ENCODE results near the gene RNASE2. TPM values are rescaled to one million over a fixed set of nuclear protein-coding genes. Genes with fewer than 3 reads are reported as not detected.
"Not testable (repeated sequence)": the region's sequence is repeated elsewhere in the genome, so short reads cannot be mapped to it uniquely, and the experiment has no call there.

The RNASE2 gene
- total RNA-seq (2022), result not detected in 2 replicates
- Bru-seq, nascent RNA, result not detected
- not detected for BruChase-seq, experiment 1, labeled RNA remaining after a 2-hour chase
- not detected for BruChase-seq, experiment 2, labeled RNA remaining after a 6-hour chase
- long read RNA-seq, result 0 reads

- POLR2A ChIA-PET; H3K27me3 ChIP-seq (replicated peaks; ENCODE audit: control insufficient read depth, insufficient read depth, low read length); CTCF ChIA-PET; DNase-seq; H3K4me3 ChIP-seq (ENCODE audit: low read depth, low read length); H3K36me3 ChIP-seq (ENCODE audit: control insufficient read depth, insufficient read depth, low read length); H3K27ac Mint-ChIP-seq (ENCODE audit: unreplicated experiment); BruUV-seq (replicated peaks); H3K4me1 Mint-ChIP-seq (ENCODE audit: low read depth, unreplicated experiment); H3K36me3 Mint-ChIP-seq (ENCODE audit: insufficient read depth, unreplicated experiment); H3K9me3 Mint-ChIP-seq (ENCODE audit: unreplicated experiment); H3K9me3 ChIP-seq; H3K4me3 Mint-ChIP-seq (ENCODE audit: unreplicated experiment); intact Hi-C loops (cut with micrococcal nuclease; ENCODE audit: unreplicated experiment); H3K4me1 ChIP-seq: not testable (repeated sequence)
- peaks cover 16% of the 10 kb centered on the region for H3K27me3 Mint-ChIP-seq (ENCODE audit: insufficient read depth, unreplicated experiment)
Measured at GRCh38 chr14:20954736-20955537, at the start of gene RNASE2. TSS of gene RNASE2 (plus strand) at chr14:20955487. CDS start at chr14:20955772, 285 bp downstream.

GRCh38 chr14:20905676-20906075, 49.6 kb upstream of the RNASE2 start:
- H3K27ac Mint-ChIP-seq (ENCODE audit: unreplicated experiment), result no peak overlapping the region
- Histone ChIP-seq H3K4me3 (ENCODE audit: low read depth, low read length) (no peak overlapping the region), H3K4me1 (no peaks in the 10 kb centered on the region), H3K36me3 (ENCODE audit: control insufficient read depth, insufficient read depth, low read length) (no peaks in the 10 kb centered on the region), H3K27me3 (replicated peaks; ENCODE audit: control insufficient read depth, insufficient read depth, low read length) (no peaks in the 10 kb centered on the region), H3K9me3 (no peaks in the 10 kb centered on the region)
- H3K4me1 Mint-ChIP-seq (ENCODE audit: low read depth, unreplicated experiment), result no peaks in the 10 kb centered on the region
- H3K36me3 Mint-ChIP-seq (ENCODE audit: insufficient read depth, unreplicated experiment), result no peaks in the 10 kb centered on the region
- H3K9me3 Mint-ChIP-seq (ENCODE audit: unreplicated experiment), result no peaks in the 10 kb centered on the region
- intact Hi-C loops (cut with micrococcal nuclease; ENCODE audit: unreplicated experiment), result no loop called here
- H3K27me3 Mint-ChIP-seq (ENCODE audit: insufficient read depth, unreplicated experiment), result peaks cover 8% of the 10 kb centered on the region
- CTCF ChIA-PET, result no interaction called here
- BruUV-seq (replicated peaks), result no TSS peak
- no peak for DNase-seq
- TF ChIP-seq CTCF (IDR thresholded peaks at IDR 0.05; ENCODE audit: insufficient read depth in 1 of 2, low read depth in 1 of 2, low read length in 1 of 2, severe bottlenecking in 1 of 2, unreplicated experiment in 1 of 2), result no peak
- POLR2A ChIA-PET, result no interaction called here
- H3K4me3 Mint-ChIP-seq (ENCODE audit: unreplicated experiment), result no peak overlapping the region

- CTCF ChIA-PET, result no interaction called here
- intact Hi-C loops (cut with micrococcal nuclease; ENCODE audit: unreplicated experiment), result no loop called here
- Histone ChIP-seq H3K4me3 (ENCODE audit: low read depth, low read length) (no peak overlapping the region), H3K9me3 (no peaks in the 10 kb centered on the region), H3K27me3 (replicated peaks; ENCODE audit: control insufficient read depth, insufficient read depth, low read length) (no peaks in the 10 kb centered on the region), H3K4me1 (no peaks in the 10 kb centered on the region), H3K36me3 (ENCODE audit: control insufficient read depth, insufficient read depth, low read length) (no peaks in the 10 kb centered on the region)
- no peak for TF ChIP-seq CTCF (IDR thresholded peaks at IDR 0.05; ENCODE audit: insufficient read depth in 1 of 2, low read depth in 1 of 2, low read length in 1 of 2, severe bottlenecking in 1 of 2, unreplicated experiment in 1 of 2)
- Mint-ChIP-seq H3K27me3 (ENCODE audit: insufficient read depth, unreplicated experiment) (peaks cover 10% of the 10 kb centered on the region), H3K36me3 (ENCODE audit: insufficient read depth, unreplicated experiment) (no peaks in the 10 kb centered on the region), H3K4me1 (ENCODE audit: low read depth, unreplicated experiment) (no peaks in the 10 kb centered on the region), H3K9me3 (ENCODE audit: unreplicated experiment) (no peaks in the 10 kb centered on the region), H3K4me3 (ENCODE audit: unreplicated experiment) (no peak overlapping the region), H3K27ac (ENCODE audit: unreplicated experiment) (no peak overlapping the region)
- DNase-seq, result no peak
- no TSS peak for BruUV-seq (replicated peaks)
- POLR2A ChIA-PET, result no interaction called here
Measured at GRCh38 chr14:20907214-20907613, 48.1 kb upstream of the RNASE2 start.

- CTCF ChIA-PET; intact Hi-C loops (cut with micrococcal nuclease; ENCODE audit: unreplicated experiment); DNase-seq; H3K4me1 Mint-ChIP-seq (ENCODE audit: low read depth, unreplicated experiment); H3K36me3 ChIP-seq (ENCODE audit: control insufficient read depth, insufficient read depth, low read length); H3K27me3 ChIP-seq (replicated peaks; ENCODE audit: control insufficient read depth, insufficient read depth, low read length); BruUV-seq (replicated peaks); H3K9me3 Mint-ChIP-seq (ENCODE audit: unreplicated experiment); H3K4me3 ChIP-seq (ENCODE audit: low read depth, low read length); H3K27ac Mint-ChIP-seq (ENCODE audit: unreplicated experiment); H3K4me1 ChIP-seq; H3K36me3 Mint-ChIP-seq (ENCODE audit: insufficient read depth, unreplicated experiment); POLR2A ChIA-PET; H3K27me3 Mint-ChIP-seq (ENCODE audit: insufficient read depth, unreplicated experiment); H3K4me3 Mint-ChIP-seq (ENCODE audit: unreplicated experiment); H3K9me3 ChIP-seq: not testable (repeated sequence)
Measured at GRCh38 chr14:20910822-20911221, 44.5 kb upstream of the RNASE2 start.

GRCh38 chr14:20919038-20919756, 36.1 kb upstream of the RNASE2 start:
- CTCF ChIA-PET; H3K9me3 Mint-ChIP-seq (ENCODE audit: unreplicated experiment); H3K4me3 Mint-ChIP-seq (ENCODE audit: unreplicated experiment): not testable (repeated sequence)

More at GRCh38 chr14:20919038-20919756, 36.1 kb upstream of the RNASE2 start:
- intact Hi-C loops (cut with micrococcal nuclease; ENCODE audit: unreplicated experiment); H3K36me3 ChIP-seq (ENCODE audit: control insufficient read depth, insufficient read depth, low read length); H3K4me3 ChIP-seq (ENCODE audit: low read depth, low read length); POLR2A ChIA-PET; H3K4me1 Mint-ChIP-seq (ENCODE audit: low read depth, unreplicated experiment); H3K36me3 Mint-ChIP-seq (ENCODE audit: insufficient read depth, unreplicated experiment); H3K4me1 ChIP-seq; DNase-seq; H3K27ac Mint-ChIP-seq (ENCODE audit: unreplicated experiment); H3K27me3 ChIP-seq (replicated peaks; ENCODE audit: control insufficient read depth, insufficient read depth, low read length); H3K9me3 ChIP-seq; BruUV-seq (replicated peaks): not testable (repeated sequence)
- peaks cover 20% of the 10 kb centered on the region for H3K27me3 Mint-ChIP-seq (ENCODE audit: insufficient read depth, unreplicated experiment)
